Vagina (tissue), 2 donors: ENCODE data around the gene ASAP2. TPM values are rescaled to one million over a fixed set of nuclear protein-coding genes. Genes with fewer than 3 reads are reported as not detected.

ENCODE experiments used
- DNase-seq, 2 donors: peaks; one replicate each; pipeline ENCODE4 v3.0.0-alpha.2; 2017; ENCODE audit errors: extremely low spot score in 2 of 2
- H3K27ac ChIP-seq: fragments of 200-600 bp; sonication (generic); one replicate; pipeline ENCODE4 v1.5.1; 2019
- H3K27me3 ChIP-seq: fragments of 200-600 bp; sonication (generic); one replicate; pipeline ENCODE4 v1.5.1; 2019
- H3K36me3 ChIP-seq, 2 donors: fragments of 200-600 bp; sonication (generic); one replicate each; pipeline ENCODE4 v1.5.1; 2017 to 2019
- H3K4me1 ChIP-seq: fragments of 200-600 bp; sonication (generic); one replicate; pipeline ENCODE4 v1.5.1; 2019
- H3K4me3 ChIP-seq, 2 donors: fragments of 200-600 bp; sonication (generic); 1 replicate in 1 of 2; 2 replicates in 1 of 2; pipeline ENCODE4 v1.5.1; 2016 to 2019
- H3K9me3 ChIP-seq: fragments of 200-600 bp; sonication (generic); one replicate; pipeline ENCODE4 v1.5.1; 2019
- CTCF ChIP-seq, 3 experiments: fragments of 450-650 bp in 2 of 3; fragments of 200-600 bp in 1 of 3; sonication (generic) in 1 of 3; IDR thresholded peaks; one replicate each; pipeline ENCODE4 v1.5.1; 2017 to 2019; ENCODE audit warnings: antibody characterized with exemption in 3 of 3, mild to moderate bottlenecking in 2 of 3, moderate library complexity in 2 of 3
- POLR2A ChIP-seq, 2 donors: fragments of 450-650 bp; IDR thresholded peaks; one replicate each; pipeline ENCODE4 v1.6.1; 2017; ENCODE audit warnings: antibody characterized with exemption in 2 of 2, mild to moderate bottlenecking in 2 of 2, moderate library complexity in 2 of 2
- POLR2AphosphoS5 ChIP-seq, 2 donors: sonication (generic); formaldehyde crosslinking; IDR thresholded peaks; one replicate each; pipeline ENCODE4 v1.9.0; 2017; ENCODE audit warnings: antibody characterized with exemption in 2 of 2, mild to moderate bottlenecking in 2 of 2, low read depth in 1 of 2; ENCODE audit not compliant: insufficient read depth in 1 of 2
- intact Hi-C: fragments of 100-400 bp; cut with DNase I; formaldehyde crosslinking; loops from one replicate; pipeline ENCODE4 v1.15.1; 2023
- total RNA-seq: library from RNA; depleted of rRNA; stranded (reverse); fragments of >200 nt; gene quantifications from one replicate; pipeline ENCODE4 v1.2.3, GENCODE V29; 2016

The ASAP2 gene
- total RNA-seq, 1 donor from 2014 or later = 36.3 TPM

- Histone ChIP-seq H3K4me1 (peaks cover 52% of the 10 kb centered on the region), H3K36me3 (no peaks in the 10 kb centered on the region), H3K4me3 (no peak overlapping the region), H3K27ac (peak overlapping the region; percentile 59), H3K27me3 (no peaks in the 10 kb centered on the region), H3K9me3 (no peaks in the 10 kb centered on the region)
- intact Hi-C loops = no loop called here
- no peak for TF ChIP-seq CTCF (IDR thresholded peaks at IDR 0.05)
- no peak for DNase-seq
Observed at GRCh38 chr2:9238591-9239326, 32.1 kb downstream of the ASAP2 start.

- H3K9me3 ChIP-seq = no peaks in the 10 kb centered on the region
- DNase-seq = no peak
- no peaks in the 10 kb centered on the region for H3K27me3 ChIP-seq
- H3K36me3 ChIP-seq = no peaks in the 10 kb centered on the region
- no peak for TF ChIP-seq POLR2AphosphoS5 (IDR thresholded peaks at IDR 0.05; ENCODE audit: insufficient read depth in 1 of 2, low read depth in 1 of 2)
- TF ChIP-seq CTCF (IDR thresholded peaks at IDR 0.05) = no peak
- TF ChIP-seq POLR2A (IDR thresholded peaks at IDR 0.05) = no peak
- intact Hi-C loops = no loop called here
- no peak overlapping the region for H3K4me3 ChIP-seq
- H3K4me1 ChIP-seq = peaks cover 44% of the 10 kb centered on the region
- H3K27ac ChIP-seq = no peak overlapping the region
Observed at GRCh38 chr2:9239616-9240015, 33.0 kb downstream of the ASAP2 start.

GRCh38 chr2:9240745-9241144 lies 34.1 kb downstream of the ASAP2 start:
- TF ChIP-seq POLR2AphosphoS5 (IDR thresholded peaks at IDR 0.05; ENCODE audit: insufficient read depth in 1 of 2, low read depth in 1 of 2) = no peak
- no peak for TF ChIP-seq CTCF (IDR thresholded peaks at IDR 0.05)
- no peak for TF ChIP-seq POLR2A (IDR thresholded peaks at IDR 0.05)
- Histone ChIP-seq H3K27ac (no peak overlapping the region), H3K9me3 (no peaks in the 10 kb centered on the region), H3K27me3 (no peaks in the 10 kb centered on the region), H3K4me1 (peaks cover 35% of the 10 kb centered on the region), H3K36me3 (no peaks in the 10 kb centered on the region), H3K4me3 (no peak overlapping the region)
- intact Hi-C loops = no loop called here
- no peak for DNase-seq

GRCh38 chr2:9241233-9241632 lies 34.6 kb downstream of the ASAP2 start:
- Histone ChIP-seq H3K4me3 (no peak overlapping the region), H3K36me3 (no peaks in the 10 kb centered on the region), H3K27ac (no peak overlapping the region), H3K27me3 (no peaks in the 10 kb centered on the region), H3K4me1 (peaks cover 35% of the 10 kb centered on the region), H3K9me3 (no peaks in the 10 kb centered on the region)
- intact Hi-C loops = no loop called here
- no peak for DNase-seq
- TF ChIP-seq CTCF (IDR thresholded peaks at IDR 0.05) = no peak
- no peak for TF ChIP-seq POLR2AphosphoS5 (IDR thresholded peaks at IDR 0.05; ENCODE audit: insufficient read depth in 1 of 2, low read depth in 1 of 2)
- no peak for TF ChIP-seq POLR2A (IDR thresholded peaks at IDR 0.05)

- Histone ChIP-seq H3K27ac (no peak overlapping the region), H3K4me3 (no peak overlapping the region), H3K9me3 (no peaks in the 10 kb centered on the region), H3K36me3 (no peaks in the 10 kb centered on the region), H3K27me3 (no peaks in the 10 kb centered on the region), H3K4me1 (peaks cover 34% of the 10 kb centered on the region)
- DNase-seq = no peak
- TF ChIP-seq POLR2AphosphoS5 (IDR thresholded peaks at IDR 0.05; ENCODE audit: insufficient read depth in 1 of 2, low read depth in 1 of 2) (no peak), CTCF (IDR thresholded peaks at IDR 0.05) (no peak), POLR2A (IDR thresholded peaks at IDR 0.05) (no peak)
- intact Hi-C loops = no loop called here
Observed at GRCh38 chr2:9243357-9243756, 36.7 kb downstream of the ASAP2 start.
